Liver (tissue), 9 donors: Measurements from ENCODE around the gene BCL10. TPM values are rescaled to one million over a fixed set of nuclear protein-coding genes. Genes with fewer than 3 reads are reported as not detected.

Experiments
- DNase-seq: peaks from one replicate; pipeline ENCODE4 v3.0.0-alpha.2; 2017; ENCODE audit warnings: low spot score
- H3K27ac ChIP-seq, 2 donors: one replicate each; pipeline ENCODE4 v1.7.0; 2013; ENCODE audit warnings: inconsistent platforms in 2 of 2, low read length in 2 of 2, control low read depth in 1 of 2, low read depth in 1 of 2, mild to moderate bottlenecking in 1 of 2
- H3K27me3 ChIP-seq, 4 donors: one replicate each; pipeline versions ENCODE4 v1.6.1 to v1.7.0; 2013; ENCODE audit warnings: low read length in 3 of 4, inconsistent platforms in 1 of 4, mild to moderate bottlenecking in 1 of 4, moderate library complexity in 1 of 4; ENCODE audit not compliant: control insufficient read depth in 4 of 4, insufficient read depth in 4 of 4
- H3K36me3 ChIP-seq, 4 donors: one replicate each; pipeline versions ENCODE4 v1.6.1 to v1.7.0; 2013; ENCODE audit warnings: low read length in 3 of 4, mild to moderate bottlenecking in 3 of 4, low read depth in 1 of 4, moderate library complexity in 1 of 4; ENCODE audit not compliant: control insufficient read depth in 4 of 4, insufficient read depth in 3 of 4
- H3K4me1 ChIP-seq, 4 donors: one replicate each; pipeline versions ENCODE4 v1.6.1 to v1.7.0; 2013; ENCODE audit warnings: low read length in 3 of 4, mild to moderate bottlenecking in 3 of 4, moderate library complexity in 1 of 4; ENCODE audit not compliant: control insufficient read depth in 4 of 4, insufficient read depth in 4 of 4
- H3K4me3 ChIP-seq, 3 donors: one replicate each; pipeline versions ENCODE4 v1.6.1 to v1.7.0; 2013; ENCODE audit warnings: low read length in 3 of 3, control low read depth in 1 of 3, low read depth in 1 of 3, mild to moderate bottlenecking in 1 of 3
- H3K9ac ChIP-seq, 2 donors: one replicate each; pipeline ENCODE4 v1.7.0; 2013; ENCODE audit warnings: low read length in 2 of 2, mild to moderate bottlenecking in 2 of 2, moderate library complexity in 2 of 2, control low read depth in 1 of 2, low read depth in 1 of 2
- H3K9me3 ChIP-seq, 4 donors: one replicate each; pipeline versions ENCODE4 v1.6.1 to v1.7.0; 2013; ENCODE audit warnings: low read length in 3 of 4; ENCODE audit not compliant: control insufficient read depth in 4 of 4
- ATF3 ChIP-seq: IDR thresholded peaks from 2 replicates; pipeline ENCODE4 v1.6.1; 2016; ENCODE audit warnings: antibody characterized with exemption
- EGR1 ChIP-seq, 2 donors: IDR thresholded peaks; 2 replicates each; pipeline ENCODE4 v1.6.1; 2016 to 2018; ENCODE audit warnings: antibody characterized with exemption in 2 of 2, low read depth in 2 of 2
- FOXA1 ChIP-seq: IDR thresholded peaks from 2 replicates; pipeline ENCODE4 v1.6.1; 2016; ENCODE audit warnings: antibody characterized with exemption
- FOXA2 ChIP-seq: IDR thresholded peaks from 2 replicates; pipeline ENCODE4 v1.6.1; 2016; ENCODE audit warnings: antibody characterized with exemption
- GABPA ChIP-seq, 2 donors: IDR thresholded peaks in 1 of 2; conservative IDR thresholded peaks in 1 of 2; 2 replicates each; pipeline ENCODE4 v1.6.1; 2016; ENCODE audit warnings: antibody characterized with exemption in 2 of 2, mild to moderate bottlenecking in 1 of 2, moderate library complexity in 1 of 2
- HNF4A ChIP-seq, 2 donors: conservative IDR thresholded peaks; 2 replicates each; pipeline ENCODE4 v1.6.1; 2016; ENCODE audit warnings: antibody characterized with exemption in 2 of 2, mild to moderate bottlenecking in 2 of 2
- HNF4G ChIP-seq: IDR thresholded peaks from 2 replicates; pipeline ENCODE4 v1.6.1; 2016; ENCODE audit warnings: antibody characterized with exemption
- NR2F2 ChIP-seq: IDR thresholded peaks from 2 replicates; pipeline ENCODE4 v1.6.1; 2016; ENCODE audit warnings: antibody characterized with exemption
- RAD21 ChIP-seq, 2 donors: IDR thresholded peaks; 2 replicates each; pipeline ENCODE4 v1.6.1; 2016; ENCODE audit warnings: antibody characterized with exemption in 2 of 2, mild to moderate bottlenecking in 2 of 2
- RXRA ChIP-seq, 2 donors: IDR thresholded peaks; 2 replicates each; pipeline ENCODE4 v1.6.1; 2017 to 2018; ENCODE audit warnings: antibody characterized with exemption in 2 of 2, mild to moderate bottlenecking in 1 of 2
- TAF1 ChIP-seq: conservative IDR thresholded peaks from 2 replicates; pipeline ENCODE4 v1.6.1; 2016; ENCODE audit warnings: antibody characterized with exemption, mild to moderate bottlenecking
- YY1 ChIP-seq: IDR thresholded peaks from 2 replicates; pipeline ENCODE4 v1.6.1; 2016; ENCODE audit warnings: antibody characterized with exemption, mild to moderate bottlenecking
- ZBTB33 ChIP-seq: IDR thresholded peaks from 2 replicates; pipeline ENCODE4 v1.6.1; 2016; ENCODE audit warnings: antibody characterized with exemption
- WGBS: extraction: QIAGEN DNeasy Blood & Tissue Kit; methylation state at CpG from one replicate; pipeline ENCODE4 v1.1.7; 2013; 5-methylcytosine and 5-hydroxymethylcytosine counted together
- polyA plus RNA-seq, 2 donors: library from polyadenylated mRNA; stranded (reverse) in 1 of 2; unstranded in 1 of 2; fragments of 200-250 nt in 1 of 2; fragments of >200 nt in 1 of 2; fragmentation: Nextera tagmentation in 1 of 2; extraction: Ambion mirVana in 1 of 2; gene quantifications; one replicate each; pipeline versions ENCODE4 v1.2.1 to v1.2.3, GENCODE V29; 2013 to 2015
- total RNA-seq, 2 donors: library from RNA; depleted of rRNA; stranded (reverse); fragments of >200 nt; gene quantifications; one replicate each; pipeline ENCODE4 v1.2.3, GENCODE V29; 2014
- TF ChIP-seq, protein P1 (sequence below): IDR thresholded peaks from 2 replicates; pipeline ENCODE4 v1.6.1; 2016; ENCODE audit warnings: antibody characterized with exemption
- TF ChIP-seq, protein P2 (sequence below): fragments of 150-350 bp; IDR thresholded peaks from 2 replicates; pipeline ENCODE4 v1.5.1; 2017; ENCODE audit warnings: improper control_type of control experiment, low read depth, low read length; ENCODE audit not compliant: missing input control
- donor health status: healthy.
- donor health status: healthy.
- donor health status: healthy.
- donor health status: healthy.
- donor health status: healthy.

The BCL10 gene
- total and polyA plus RNA-seq, 4 donors: 3.1 to 8.9 (median 7.5) TPM

DNA sequence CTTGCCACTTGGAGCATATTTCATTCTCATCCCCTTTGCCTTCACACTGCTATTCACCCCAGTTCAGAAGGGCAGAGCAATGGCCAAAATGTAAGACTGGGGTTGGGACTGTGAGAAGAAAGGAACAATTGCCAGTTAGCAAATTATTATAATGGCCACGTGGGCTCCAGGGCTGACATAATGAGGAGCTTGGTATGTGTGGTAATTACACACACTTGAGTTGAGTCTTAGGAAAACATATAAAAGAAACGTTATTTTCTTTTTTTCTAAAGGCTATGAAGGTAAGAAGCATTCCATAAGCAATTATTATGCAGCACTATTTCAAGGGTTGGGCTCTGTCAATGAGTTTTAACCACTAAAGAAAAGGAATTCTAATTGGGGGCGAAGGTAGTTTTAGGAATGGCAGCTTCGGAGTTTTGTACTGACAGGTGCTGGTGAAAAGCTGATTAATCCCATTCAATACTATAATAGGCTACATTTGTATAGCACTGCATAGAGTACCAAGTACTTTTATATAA, 32.5 kb upstream of the BCL10 start:
- Histone ChIP-seq H3K36me3 (no peaks in the 10 kb centered on the region), H3K4me1 (peaks cover 0 to 9% (median 4%) of the 10 kb centered on the region in 4 donors), H3K9ac (no peak overlapping the region), H3K4me3 (no peak overlapping the region), H3K9me3 (no peaks in the 10 kb centered on the region), H3K27ac (no peak overlapping the region), H3K27me3 (no peaks in the 10 kb centered on the region)
- DNase-seq: no peak
- WGBS: 66% methylated on average over 4 of the region's 4 CpGs
- TF ChIP-seq ATF3 (no peak), FOXA1 (no peak), YY1 (no peak), NR2F2 (no peak), FOXA2 (no peak), EGR1 (IDR thresholded peaks at IDR 0.05; ENCODE audit: low read depth in 2 of 2) (no peak), GABPA (IDR thresholded peaks at IDR 0.05 in 1 of 2, conservative IDR thresholded peaks at IDR 0.05 in 1 of 2) (no peak), HNF4G (no peak)
- TF ChIP-seq, protein P1, sequence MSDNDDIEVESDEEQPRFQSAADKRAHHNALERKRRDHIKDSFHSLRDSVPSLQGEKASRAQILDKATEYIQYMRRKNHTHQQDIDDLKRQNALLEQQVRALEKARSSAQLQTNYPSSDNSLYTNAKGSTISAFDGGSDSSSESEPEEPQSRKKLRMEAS: no peak

GRCh38 chr1:85307987-85308832, 31.8 kb upstream of the BCL10 start:
- TF ChIP-seq RXRA (IDR thresholded peaks at IDR 0.05) (peak in 1 of 2 donors; percentile 31), FOXA2 (no peak), YY1 (peak; percentile 22), HNF4A (conservative IDR thresholded peaks at IDR 0.05) (peak; percentile 13 to 68), NR2F2 (no peak), RAD21 (IDR thresholded peaks at IDR 0.05) (peak; percentile 100), FOXA1 (peak; percentile 46)
- TF ChIP-seq, protein P2, sequence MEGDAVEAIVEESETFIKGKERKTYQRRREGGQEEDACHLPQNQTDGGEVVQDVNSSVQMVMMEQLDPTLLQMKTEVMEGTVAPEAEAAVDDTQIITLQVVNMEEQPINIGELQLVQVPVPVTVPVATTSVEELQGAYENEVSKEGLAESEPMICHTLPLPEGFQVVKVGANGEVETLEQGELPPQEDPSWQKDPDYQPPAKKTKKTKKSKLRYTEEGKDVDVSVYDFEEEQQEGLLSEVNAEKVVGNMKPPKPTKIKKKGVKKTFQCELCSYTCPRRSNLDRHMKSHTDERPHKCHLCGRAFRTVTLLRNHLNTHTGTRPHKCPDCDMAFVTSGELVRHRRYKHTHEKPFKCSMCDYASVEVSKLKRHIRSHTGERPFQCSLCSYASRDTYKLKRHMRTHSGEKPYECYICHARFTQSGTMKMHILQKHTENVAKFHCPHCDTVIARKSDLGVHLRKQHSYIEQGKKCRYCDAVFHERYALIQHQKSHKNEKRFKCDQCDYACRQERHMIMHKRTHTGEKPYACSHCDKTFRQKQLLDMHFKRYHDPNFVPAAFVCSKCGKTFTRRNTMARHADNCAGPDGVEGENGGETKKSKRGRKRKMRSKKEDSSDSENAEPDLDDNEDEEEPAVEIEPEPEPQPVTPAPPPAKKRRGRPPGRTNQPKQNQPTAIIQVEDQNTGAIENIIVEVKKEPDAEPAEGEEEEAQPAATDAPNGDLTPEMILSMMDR: peak; percentile 98
- Histone ChIP-seq H3K27ac (no peak overlapping the region), H3K9me3 (no peaks in the 10 kb centered on the region), H3K9ac (no peak overlapping the region), H3K4me3 (peak overlapping the region in 1 of 3 donors; percentile 19), H3K36me3 (no peaks in the 10 kb centered on the region), H3K4me1 (peaks cover 0 to 9% (median 4%) of the 10 kb centered on the region in 4 donors), H3K27me3 (no peaks in the 10 kb centered on the region)
- peak; percentile 80 for DNase-seq
- 25% methylated on average over 27 of the region's 27 CpGs for WGBS

DNA sequence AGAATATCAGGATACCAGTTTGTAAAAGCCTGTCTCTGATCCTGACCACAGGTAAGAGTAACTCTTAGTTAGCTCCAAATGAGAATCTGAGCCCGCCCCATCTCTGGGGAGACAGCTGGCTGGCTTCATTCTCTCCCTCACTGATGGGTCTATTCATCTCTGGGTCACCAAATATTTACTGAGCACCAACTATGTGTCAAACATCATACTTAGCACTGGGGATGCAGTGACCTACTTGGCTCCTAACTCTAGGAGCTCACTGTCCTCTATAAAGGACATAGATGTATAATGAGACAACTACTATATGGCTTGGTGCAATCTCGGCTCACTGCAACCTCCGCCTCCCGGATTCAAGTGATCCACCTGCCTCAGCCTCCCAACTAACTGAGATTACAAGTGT, 29.8 kb upstream of the BCL10 start:
- 95% methylated on average over 4 of the region's 4 CpGs for WGBS
- H3K4me3 ChIP-seq: no peak overlapping the region
- TF ChIP-seq ZBTB33 (no peak), RXRA (IDR thresholded peaks at IDR 0.05) (no peak), ATF3 (no peak), YY1 (no peak), TAF1 (no peak), FOXA1 (no peak)
- TF ChIP-seq, protein P1: no peak
- TF ChIP-seq, protein P2: no peak

More for the DNA sequence above, 29.8 kb upstream of the BCL10 start:
- Histone ChIP-seq H3K9ac (no peak overlapping the region), H3K27me3 (no peaks in the 10 kb centered on the region), H3K4me1 (peaks cover 0 to 9% (median 4%) of the 10 kb centered on the region in 4 donors), H3K36me3 (no peaks in the 10 kb centered on the region), H3K27ac (no peak overlapping the region), H3K9me3 (no peaks in the 10 kb centered on the region)
- no peak for DNase-seq
